ENCODE results near the gene NPRL2.
A peak's percentile ranks its signal among the peaks of the same experiment; 100 is the strongest.

NPRL2 gene

DNA sequence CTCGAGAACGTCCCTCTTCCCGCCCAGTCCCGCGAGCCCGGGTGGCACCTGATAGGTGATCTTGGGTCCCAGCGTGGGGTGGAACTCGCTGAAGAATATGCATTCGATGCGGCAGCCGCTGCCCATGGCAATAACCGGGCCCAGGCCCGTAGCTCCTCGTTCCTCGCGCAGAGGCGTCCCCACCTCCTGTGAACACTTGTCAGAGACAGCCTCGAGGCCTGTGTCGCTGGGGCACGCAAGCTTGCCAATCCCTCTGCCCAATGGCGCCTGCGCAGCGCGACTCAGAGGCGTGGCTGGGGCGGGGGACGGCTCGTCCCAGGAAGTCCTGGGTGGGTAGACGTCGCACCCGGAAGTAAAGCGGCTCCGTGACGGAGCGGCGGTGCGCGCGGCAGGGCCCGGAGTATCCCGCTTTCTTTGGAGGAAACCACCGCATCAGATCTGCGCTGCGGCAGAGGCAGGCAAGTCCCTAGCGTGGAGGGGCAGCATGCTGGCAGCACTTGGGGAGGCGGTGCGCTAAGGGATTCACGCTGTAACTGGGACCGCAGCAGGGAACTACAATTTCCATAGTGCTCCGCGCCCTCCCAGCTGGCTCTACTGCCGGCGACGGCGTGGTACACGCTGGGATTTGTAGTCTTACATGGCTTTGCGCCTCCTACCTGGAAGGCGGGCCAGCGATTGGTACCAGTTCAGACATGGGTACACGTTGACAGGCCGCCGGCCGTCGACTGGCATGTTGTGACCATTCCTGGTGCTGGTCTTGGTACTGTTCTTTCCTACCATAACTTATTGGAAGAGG is at the start of gene NPRL2, which contains the start of gene CYB561D2:
TSS of gene NPRL2 (minus strand) at position 249 of the 796 bp plus-strand sequence. CDS start at position 126, 123 bp downstream.
TSS of gene CYB561D2 (plus strand) at position 336 of the 796 bp plus-strand sequence. CDS start 572 bp downstream, outside the sequence.
- 0 out of 2 replicates have a peak, but pooled peaks have one; percentile 44 for TF ChIP-seq YY1 (IDR thresholded peaks at IDR 0.05; ENCODE audit: low read depth)
- TF ChIP-seq CREB1 (IDR thresholded peaks at IDR 0.05; ENCODE audit: low read depth), result peak; percentile 84
- TF ChIP-seq TEAD4 (IDR thresholded peaks at IDR 0.05), result no peak
- no peak for TF ChIP-seq RAD21 (IDR thresholded peaks at IDR 0.05; ENCODE audit: low read depth)
- peak; percentile 73 for TF ChIP-seq TAF1 (IDR thresholded peaks at IDR 0.05; ENCODE audit: low read depth)
- peak; percentile 70 for TF ChIP-seq TCF12 (IDR thresholded peaks at IDR 0.05; ENCODE audit: low read depth)
- TF ChIP-seq, protein P1, sequence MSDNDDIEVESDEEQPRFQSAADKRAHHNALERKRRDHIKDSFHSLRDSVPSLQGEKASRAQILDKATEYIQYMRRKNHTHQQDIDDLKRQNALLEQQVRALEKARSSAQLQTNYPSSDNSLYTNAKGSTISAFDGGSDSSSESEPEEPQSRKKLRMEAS (IDR thresholded peaks at IDR 0.05), result peak; percentile 99

DNA sequence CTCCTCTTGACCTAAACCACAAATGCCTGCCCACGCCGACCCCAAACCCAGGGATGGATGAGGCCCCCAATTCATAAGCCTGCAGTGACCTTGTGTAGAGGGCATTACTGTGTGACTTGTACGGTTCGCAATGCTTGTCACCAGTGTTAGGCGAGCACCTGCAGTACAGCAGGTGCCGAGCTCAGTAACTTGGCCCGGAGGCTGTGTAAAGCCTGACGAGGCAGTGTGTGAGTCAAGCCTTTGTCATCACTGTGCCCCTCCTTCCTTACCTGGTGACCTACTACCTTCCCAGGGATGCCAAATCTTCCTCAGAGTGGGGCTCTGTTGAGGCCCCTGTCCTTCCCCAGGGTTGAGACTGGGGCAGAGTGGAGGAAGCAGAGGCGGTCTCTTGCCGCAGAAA is 45.9 kb upstream of the NPRL2 start:
- no peak for TF ChIP-seq TEAD4 (IDR thresholded peaks at IDR 0.05)
- TF ChIP-seq EP300 (IDR thresholded peaks at IDR 0.05; ENCODE audit: borderline replicate concordance), result no peak
- no peak for TF ChIP-seq ZBTB7A (IDR thresholded peaks at IDR 0.05; ENCODE audit: low read depth)
- no peak for TF ChIP-seq EGR1 (IDR thresholded peaks at IDR 0.05)
- TF ChIP-seq, protein P1 (IDR thresholded peaks at IDR 0.05), result no peak
- TF ChIP-seq TAF1 (IDR thresholded peaks at IDR 0.05; ENCODE audit: low read depth), result no peak
- TF ChIP-seq YY1 (IDR thresholded peaks at IDR 0.05; ENCODE audit: low read depth), result no peak
- TF ChIP-seq NFIC (IDR thresholded peaks at IDR 0.05), result no peak

DNA sequence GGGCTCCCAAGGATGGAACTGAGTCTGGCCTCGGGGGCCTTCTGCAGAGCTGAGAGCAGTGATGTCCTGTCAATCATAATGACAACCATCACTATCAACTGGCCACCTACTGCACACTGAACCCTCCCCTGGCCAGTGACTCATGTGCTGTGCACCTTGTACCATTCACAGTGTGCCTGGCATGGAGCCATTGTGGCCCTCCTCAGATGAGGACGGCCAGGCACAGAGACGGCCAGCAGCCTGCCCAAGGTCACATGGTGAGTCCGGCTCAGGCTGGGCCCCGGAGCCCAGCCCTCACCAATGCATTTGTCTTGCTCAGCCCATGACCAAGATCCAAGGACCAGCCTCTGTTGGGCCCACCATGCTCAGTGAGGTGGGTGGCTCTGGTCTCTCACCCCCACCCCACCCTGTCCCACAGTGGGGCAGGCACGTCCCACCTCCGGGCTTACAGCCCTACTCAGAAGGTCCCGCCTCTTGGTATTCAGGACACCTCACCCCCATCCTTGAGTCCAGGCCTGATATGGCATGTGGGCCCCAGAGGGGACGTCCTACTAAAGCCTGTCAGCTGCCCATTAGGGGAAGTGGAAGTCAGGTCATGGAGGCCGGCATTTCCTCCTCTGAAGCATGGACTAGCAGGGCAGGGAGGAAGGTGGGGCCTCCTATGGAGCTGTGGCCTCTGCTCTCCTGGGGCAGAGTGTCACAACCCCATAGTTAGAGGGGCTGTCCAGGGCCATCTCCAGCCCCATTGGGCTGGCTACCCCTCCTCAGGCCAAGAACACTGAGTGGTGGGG is 44.7 kb upstream of the NPRL2 start:
- TF ChIP-seq YY1 (IDR thresholded peaks at IDR 0.05; ENCODE audit: low read depth) (no peak), CEBPB (IDR thresholded peaks at IDR 0.05) (no peak), EGR1 (IDR thresholded peaks at IDR 0.05) (no peak), TAF1 (IDR thresholded peaks at IDR 0.05; ENCODE audit: low read depth) (no peak), TCF12 (IDR thresholded peaks at IDR 0.05; ENCODE audit: low read depth) (no peak), NFIC (IDR thresholded peaks at IDR 0.05) (no peak), TEAD4 (IDR thresholded peaks at IDR 0.05) (no peak), FOXM1 (IDR thresholded peaks at IDR 0.05; ENCODE audit: borderline replicate concordance, low read depth) (no peak), CREB1 (IDR thresholded peaks at IDR 0.05; ENCODE audit: low read depth) (no peak), RAD21 (IDR thresholded peaks at IDR 0.05; ENCODE audit: low read depth) (no peak), ZBTB7A (IDR thresholded peaks at IDR 0.05; ENCODE audit: low read depth) (no peak), EP300 (IDR thresholded peaks at IDR 0.05; ENCODE audit: borderline replicate concordance) (no peak)
- TF ChIP-seq, protein P2, sequence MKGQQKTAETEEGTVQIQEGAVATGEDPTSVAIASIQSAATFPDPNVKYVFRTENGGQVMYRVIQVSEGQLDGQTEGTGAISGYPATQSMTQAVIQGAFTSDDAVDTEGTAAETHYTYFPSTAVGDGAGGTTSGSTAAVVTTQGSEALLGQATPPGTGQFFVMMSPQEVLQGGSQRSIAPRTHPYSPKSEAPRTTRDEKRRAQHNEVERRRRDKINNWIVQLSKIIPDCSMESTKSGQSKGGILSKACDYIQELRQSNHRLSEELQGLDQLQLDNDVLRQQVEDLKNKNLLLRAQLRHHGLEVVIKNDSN (IDR thresholded peaks at IDR 0.05), result no peak
- TF ChIP-seq, protein P1 (IDR thresholded peaks at IDR 0.05), result no peak
- TF ChIP-seq, protein P3, sequence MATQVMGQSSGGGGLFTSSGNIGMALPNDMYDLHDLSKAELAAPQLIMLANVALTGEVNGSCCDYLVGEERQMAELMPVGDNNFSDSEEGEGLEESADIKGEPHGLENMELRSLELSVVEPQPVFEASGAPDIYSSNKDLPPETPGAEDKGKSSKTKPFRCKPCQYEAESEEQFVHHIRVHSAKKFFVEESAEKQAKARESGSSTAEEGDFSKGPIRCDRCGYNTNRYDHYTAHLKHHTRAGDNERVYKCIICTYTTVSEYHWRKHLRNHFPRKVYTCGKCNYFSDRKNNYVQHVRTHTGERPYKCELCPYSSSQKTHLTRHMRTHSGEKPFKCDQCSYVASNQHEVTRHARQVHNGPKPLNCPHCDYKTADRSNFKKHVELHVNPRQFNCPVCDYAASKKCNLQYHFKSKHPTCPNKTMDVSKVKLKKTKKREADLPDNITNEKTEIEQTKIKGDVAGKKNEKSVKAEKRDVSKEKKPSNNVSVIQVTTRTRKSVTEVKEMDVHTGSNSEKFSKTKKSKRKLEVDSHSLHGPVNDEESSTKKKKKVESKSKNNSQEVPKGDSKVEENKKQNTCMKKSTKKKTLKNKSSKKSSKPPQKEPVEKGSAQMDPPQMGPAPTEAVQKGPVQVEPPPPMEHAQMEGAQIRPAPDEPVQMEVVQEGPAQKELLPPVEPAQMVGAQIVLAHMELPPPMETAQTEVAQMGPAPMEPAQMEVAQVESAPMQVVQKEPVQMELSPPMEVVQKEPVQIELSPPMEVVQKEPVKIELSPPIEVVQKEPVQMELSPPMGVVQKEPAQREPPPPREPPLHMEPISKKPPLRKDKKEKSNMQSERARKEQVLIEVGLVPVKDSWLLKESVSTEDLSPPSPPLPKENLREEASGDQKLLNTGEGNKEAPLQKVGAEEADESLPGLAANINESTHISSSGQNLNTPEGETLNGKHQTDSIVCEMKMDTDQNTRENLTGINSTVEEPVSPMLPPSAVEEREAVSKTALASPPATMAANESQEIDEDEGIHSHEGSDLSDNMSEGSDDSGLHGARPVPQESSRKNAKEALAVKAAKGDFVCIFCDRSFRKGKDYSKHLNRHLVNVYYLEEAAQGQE (IDR thresholded peaks at IDR 0.05; ENCODE audit: low read depth), result no peak

DNA sequence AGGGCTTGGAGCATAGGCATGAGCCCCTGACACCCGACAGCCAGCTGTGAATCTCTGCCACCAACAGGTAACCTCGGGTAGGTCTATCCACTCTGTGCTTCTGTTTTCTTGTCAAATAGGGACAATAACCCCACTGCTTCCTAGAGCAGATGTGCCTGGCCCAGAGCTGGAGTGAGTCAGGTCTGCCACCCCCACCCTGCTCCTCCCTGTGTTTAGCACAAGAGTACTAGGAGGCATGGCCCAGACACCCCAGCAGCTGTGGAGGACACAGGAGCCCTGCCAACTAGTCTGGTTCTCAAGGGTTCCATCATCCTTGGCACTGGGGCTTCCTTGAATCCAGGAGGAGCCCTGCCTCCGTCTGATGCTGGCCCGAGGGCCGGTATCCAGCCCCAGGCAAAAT is 42.5 kb upstream of the NPRL2 start:
- TF ChIP-seq YY1 (IDR thresholded peaks at IDR 0.05; ENCODE audit: low read depth) (no peak), CREB1 (IDR thresholded peaks at IDR 0.05; ENCODE audit: low read depth) (no peak), CEBPB (IDR thresholded peaks at IDR 0.05) (no peak), EGR1 (IDR thresholded peaks at IDR 0.05) (no peak), FOXM1 (IDR thresholded peaks at IDR 0.05; ENCODE audit: borderline replicate concordance, low read depth) (no peak), ZBTB7A (IDR thresholded peaks at IDR 0.05; ENCODE audit: low read depth) (no peak), EP300 (IDR thresholded peaks at IDR 0.05; ENCODE audit: borderline replicate concordance) (no peak), TCF12 (IDR thresholded peaks at IDR 0.05; ENCODE audit: low read depth) (no peak), TAF1 (IDR thresholded peaks at IDR 0.05; ENCODE audit: low read depth) (no peak), TEAD4 (IDR thresholded peaks at IDR 0.05) (no peak), RAD21 (IDR thresholded peaks at IDR 0.05; ENCODE audit: low read depth) (no peak)
- TF ChIP-seq, protein P1 (IDR thresholded peaks at IDR 0.05), result no peak
- TF ChIP-seq, protein P3 (IDR thresholded peaks at IDR 0.05; ENCODE audit: low read depth), result no peak
- TF ChIP-seq, protein P2 (IDR thresholded peaks at IDR 0.05), result no peak

Data from Ishikawa (cell line).